OCI-LY1 (cell line): ENCODE data around the gene CEND1.

ENCODE experiments used
- EZH2 ChIP-seq: fragments of 200-600 bp; sonication (generic), shearing (Covaris generic); IDR thresholded peaks from 2 replicates; pipeline ENCODE4 v1.8.0; 2017; ENCODE audit warnings: borderline replicate concordance, mixed run types, mild to moderate bottlenecking, antibody characterized with exemption, low read length, moderate library complexity, mixed read lengths
- TF ChIP-seq, protein P1 (sequence below): fragments of 200-600 bp; sonication (generic), shearing (Covaris generic); IDR thresholded peaks from 2 replicates; pipeline ENCODE4 v1.5.1; 2017; ENCODE audit warnings: mild to moderate bottlenecking, antibody characterized with exemption, low read length, moderate library complexity, mixed read lengths

DNA sequence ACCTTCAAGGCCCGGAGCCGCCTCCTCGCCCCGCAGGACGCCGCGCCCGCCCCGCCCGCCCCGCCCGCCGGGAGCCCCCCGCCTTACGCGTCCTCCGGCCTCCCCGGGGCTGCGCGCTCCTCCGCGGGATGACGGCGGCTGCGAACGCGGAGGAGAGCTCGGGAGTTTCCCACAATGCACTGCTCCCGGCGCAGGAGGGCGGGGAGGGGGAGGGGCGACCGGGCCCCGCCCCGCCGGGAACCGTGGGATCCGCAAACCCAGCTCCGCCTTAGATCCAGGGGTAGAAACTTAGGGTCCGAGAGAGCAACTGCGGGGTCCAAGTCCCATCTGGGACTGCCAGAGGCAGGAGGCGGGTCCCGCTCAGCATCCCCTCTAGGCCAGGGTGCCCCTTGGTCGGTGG is at the start of gene CEND1:
- TF ChIP-seq EZH2, result no peak
- TF ChIP-seq, protein P1, sequence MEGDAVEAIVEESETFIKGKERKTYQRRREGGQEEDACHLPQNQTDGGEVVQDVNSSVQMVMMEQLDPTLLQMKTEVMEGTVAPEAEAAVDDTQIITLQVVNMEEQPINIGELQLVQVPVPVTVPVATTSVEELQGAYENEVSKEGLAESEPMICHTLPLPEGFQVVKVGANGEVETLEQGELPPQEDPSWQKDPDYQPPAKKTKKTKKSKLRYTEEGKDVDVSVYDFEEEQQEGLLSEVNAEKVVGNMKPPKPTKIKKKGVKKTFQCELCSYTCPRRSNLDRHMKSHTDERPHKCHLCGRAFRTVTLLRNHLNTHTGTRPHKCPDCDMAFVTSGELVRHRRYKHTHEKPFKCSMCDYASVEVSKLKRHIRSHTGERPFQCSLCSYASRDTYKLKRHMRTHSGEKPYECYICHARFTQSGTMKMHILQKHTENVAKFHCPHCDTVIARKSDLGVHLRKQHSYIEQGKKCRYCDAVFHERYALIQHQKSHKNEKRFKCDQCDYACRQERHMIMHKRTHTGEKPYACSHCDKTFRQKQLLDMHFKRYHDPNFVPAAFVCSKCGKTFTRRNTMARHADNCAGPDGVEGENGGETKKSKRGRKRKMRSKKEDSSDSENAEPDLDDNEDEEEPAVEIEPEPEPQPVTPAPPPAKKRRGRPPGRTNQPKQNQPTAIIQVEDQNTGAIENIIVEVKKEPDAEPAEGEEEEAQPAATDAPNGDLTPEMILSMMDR, result no peak
